Measurements from ENCODE around the gene ZSWIM1. TPM values are rescaled to one million over a fixed set of nuclear protein-coding genes. Genes with fewer than 3 reads are reported as not detected.

Gene ZSWIM1
- total and polyA plus RNA-seq, 2 of the 4 experiments (the other 2 are of a cell fraction) = 4.2 to 10.0 TPM

DNA sequence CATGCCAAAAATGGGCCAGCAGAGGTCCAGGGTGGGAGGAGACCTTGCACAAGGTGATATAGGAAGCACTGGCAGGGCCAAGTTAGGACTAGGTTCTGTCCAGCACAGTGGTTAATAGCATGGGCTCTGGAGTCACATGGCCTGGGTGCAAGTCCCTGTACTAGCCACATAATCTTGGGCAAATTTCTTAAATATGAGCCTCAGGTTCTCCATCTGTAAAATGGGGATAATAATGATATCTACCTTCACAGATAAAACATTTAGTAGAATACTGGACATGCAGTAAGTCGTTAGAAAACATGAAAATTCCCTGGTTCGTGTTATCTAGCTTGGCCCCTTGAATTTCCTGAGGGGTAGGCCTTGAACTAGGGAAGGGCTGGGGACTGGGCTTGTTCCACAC lies 16.3 kb downstream of the ZSWIM1 start:
- CTCF ChIA-PET = no interaction called here
- H2AFZ ChIP-seq (replicated peaks; ENCODE audit: low read length, poor library complexity) = no peak overlapping the region
- H3K36me3 ChIP-seq (ENCODE audit: control insufficient read depth, insufficient read depth, low read length) = peaks cover 64% of the 10 kb centered on the region
- no peak overlapping the region for H3K56ac ChIP-seq (ENCODE audit: extremely low read depth, insufficient read depth, low read length)
- H2BK5ac ChIP-seq (ENCODE audit: low read depth, low read length, poor library complexity, severe bottlenecking) = no peak overlapping the region
- no peak for TF ChIP-seq CHD1 (IDR thresholded peaks at IDR 0.05; ENCODE audit: low read depth, low read length)
- TF ChIP-seq, protein P1, sequence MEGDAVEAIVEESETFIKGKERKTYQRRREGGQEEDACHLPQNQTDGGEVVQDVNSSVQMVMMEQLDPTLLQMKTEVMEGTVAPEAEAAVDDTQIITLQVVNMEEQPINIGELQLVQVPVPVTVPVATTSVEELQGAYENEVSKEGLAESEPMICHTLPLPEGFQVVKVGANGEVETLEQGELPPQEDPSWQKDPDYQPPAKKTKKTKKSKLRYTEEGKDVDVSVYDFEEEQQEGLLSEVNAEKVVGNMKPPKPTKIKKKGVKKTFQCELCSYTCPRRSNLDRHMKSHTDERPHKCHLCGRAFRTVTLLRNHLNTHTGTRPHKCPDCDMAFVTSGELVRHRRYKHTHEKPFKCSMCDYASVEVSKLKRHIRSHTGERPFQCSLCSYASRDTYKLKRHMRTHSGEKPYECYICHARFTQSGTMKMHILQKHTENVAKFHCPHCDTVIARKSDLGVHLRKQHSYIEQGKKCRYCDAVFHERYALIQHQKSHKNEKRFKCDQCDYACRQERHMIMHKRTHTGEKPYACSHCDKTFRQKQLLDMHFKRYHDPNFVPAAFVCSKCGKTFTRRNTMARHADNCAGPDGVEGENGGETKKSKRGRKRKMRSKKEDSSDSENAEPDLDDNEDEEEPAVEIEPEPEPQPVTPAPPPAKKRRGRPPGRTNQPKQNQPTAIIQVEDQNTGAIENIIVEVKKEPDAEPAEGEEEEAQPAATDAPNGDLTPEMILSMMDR (conservative IDR thresholded peaks at IDR 0.05; ENCODE audit: low read depth, low read length) = no peak
- TF ChIP-seq, protein P2, sequence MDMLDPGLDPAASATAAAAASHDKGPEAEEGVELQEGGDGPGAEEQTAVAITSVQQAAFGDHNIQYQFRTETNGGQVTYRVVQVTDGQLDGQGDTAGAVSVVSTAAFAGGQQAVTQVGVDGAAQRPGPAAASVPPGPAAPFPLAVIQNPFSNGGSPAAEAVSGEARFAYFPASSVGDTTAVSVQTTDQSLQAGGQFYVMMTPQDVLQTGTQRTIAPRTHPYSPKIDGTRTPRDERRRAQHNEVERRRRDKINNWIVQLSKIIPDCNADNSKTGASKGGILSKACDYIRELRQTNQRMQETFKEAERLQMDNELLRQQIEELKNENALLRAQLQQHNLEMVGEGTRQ (IDR thresholded peaks at IDR 0.05; ENCODE audit: low read depth, low read length) = no peak
- no peak for TF ChIP-seq MAFK (IDR thresholded peaks at IDR 0.05; ENCODE audit: low read depth, low read length)
- TF ChIP-seq FOS (IDR thresholded peaks at IDR 0.05; ENCODE audit: low read depth, low read length) = no peak
- TF ChIP-seq BHLHE40 (IDR thresholded peaks at IDR 0.05; ENCODE audit: low read depth, low read length) = no peak
- TF ChIP-seq CEBPB (IDR thresholded peaks at IDR 0.05; ENCODE audit: low read depth, low read length) = no peak
- TF ChIP-seq, protein P3, sequence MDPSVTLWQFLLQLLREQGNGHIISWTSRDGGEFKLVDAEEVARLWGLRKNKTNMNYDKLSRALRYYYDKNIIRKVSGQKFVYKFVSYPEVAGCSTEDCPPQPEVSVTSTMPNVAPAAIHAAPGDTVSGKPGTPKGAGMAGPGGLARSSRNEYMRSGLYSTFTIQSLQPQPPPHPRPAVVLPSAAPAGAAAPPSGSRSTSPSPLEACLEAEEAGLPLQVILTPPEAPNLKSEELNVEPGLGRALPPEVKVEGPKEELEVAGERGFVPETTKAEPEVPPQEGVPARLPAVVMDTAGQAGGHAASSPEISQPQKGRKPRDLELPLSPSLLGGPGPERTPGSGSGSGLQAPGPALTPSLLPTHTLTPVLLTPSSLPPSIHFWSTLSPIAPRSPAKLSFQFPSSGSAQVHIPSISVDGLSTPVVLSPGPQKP (IDR thresholded peaks at IDR 0.05; ENCODE audit: borderline replicate concordance, low read depth, low read length) = no peak
- TF ChIP-seq RAD21 (IDR thresholded peaks at IDR 0.05; ENCODE audit: low read length) = no peak
- TF ChIP-seq RFX5 (IDR thresholded peaks at IDR 0.05; ENCODE audit: low read depth, low read length) = no peak
- TF ChIP-seq MXI1 (IDR thresholded peaks at IDR 0.05; ENCODE audit: borderline replicate concordance, low read depth, low read length) = no peak
- TF ChIP-seq MAZ (IDR thresholded peaks at IDR 0.05; ENCODE audit: borderline replicate concordance, low read depth, low read length) = no peak
- no peak for TF ChIP-seq SMC3 (IDR thresholded peaks at IDR 0.05; ENCODE audit: low read depth, low read length)
- TF ChIP-seq POLR2A (IDR thresholded peaks at IDR 0.05; ENCODE audit: low read depth, low read length) = no peak
- no peak for TF ChIP-seq RCOR1 (IDR thresholded peaks at IDR 0.05; ENCODE audit: insufficient replicate concordance, low read length)
- no peak for TF ChIP-seq NFE2L2 (IDR thresholded peaks at IDR 0.05; ENCODE audit: low read depth, low read length)
- WGBS, 2 experiments (ENCODE audit: extremely low coverage in 2 of 2, insufficient read length in 1 of 2) = no CpG with 5 or more reads among the region's 2 CpGs
- H3K9me3 ChIP-seq (ENCODE audit: control insufficient read depth, insufficient read depth, low read length) = no peaks in the 10 kb centered on the region
- H3K14ac ChIP-seq (replicated peaks; ENCODE audit: low read depth, low read length) = no peak overlapping the region
- H3K4me1 ChIP-seq (ENCODE audit: control insufficient read depth, insufficient read depth, low read length) = peaks cover 1% of the 10 kb centered on the region; the same call in 1 of the 2 replicates
- no peak overlapping the region for H3K27ac ChIP-seq (ENCODE audit: insufficient read depth, low read length)
- H3K9me1 ChIP-seq (ENCODE audit: insufficient read depth, low read length) = 0 out of 2 replicates have a peak, but pooled peaks cover 2% of the 10 kb centered on the region
- ATAC-seq (ENCODE audit: low read depth) = no peak
- H4K91ac ChIP-seq (ENCODE audit: insufficient read depth, low read depth, low read length) = no peak overlapping the region
- H2BK15ac ChIP-seq (ENCODE audit: low read depth, low read length) = no peak overlapping the region
- H3K4me2 ChIP-seq (ENCODE audit: low read depth, low read length) = no peak overlapping the region
- H3K79me1 ChIP-seq (ENCODE audit: low read depth in 1 of 2, low read length in 2 of 2) = peaks cover 10 to 26% of the 10 kb centered on the region in 2 experiments
- H2AK9ac ChIP-seq (replicated peaks; ENCODE audit: low read depth, low read length, poor library complexity) = peak overlapping the region; percentile 24
- no peak for DNase-seq
- 0 out of 2 replicates have a peak, but pooled peaks cover 5% of the 10 kb centered on the region for H4K20me1 ChIP-seq (ENCODE audit: insufficient read depth, low read length)
- no peak overlapping the region for H3K18ac ChIP-seq (ENCODE audit: low read depth, low read length)
- POLR2A ChIA-PET (ENCODE audit: unreplicated experiment) = interaction anchor here (1.1 kb wide), 1 partner anchor 8 kb away, joined by 6 read pairs; no protein-coding TSS in a partner anchor
- H2BK120ac ChIP-seq (ENCODE audit: low read depth, low read length) = no peak overlapping the region
- H3K4me3 ChIP-seq (ENCODE audit: insufficient read depth, low read depth, low read length) = no peak overlapping the region
- no peak overlapping the region for H2AK5ac ChIP-seq (ENCODE audit: low read depth, low read length)
- no TSS peak for BruUV-seq (replicated peaks)
- no peak overlapping the region for H3K23ac ChIP-seq (ENCODE audit: low read depth, low read length)
- in situ Hi-C loops (cut with MboI; ENCODE audit: low sequenced_read_pairs) = no loop called here
- intact Hi-C loops (cut with micrococcal nuclease) = no loop called here
- H3K4ac ChIP-seq (ENCODE audit: low read depth, low read length) = no peak overlapping the region
- H4K8ac ChIP-seq (ENCODE audit: low read depth in 2 of 2, low read length in 2 of 2) = no peak overlapping the region
- H3K9ac ChIP-seq (ENCODE audit: low read depth, low read length) = no peak overlapping the region
- no peaks in the 10 kb centered on the region for H3K27me3 ChIP-seq (ENCODE audit: control insufficient read depth, insufficient read depth, low read length)
- dilution Hi-C loops (cut with HindIII; ENCODE audit: low sequenced_read_pairs, unreplicated experiment) = no loop called here
- H4K5ac ChIP-seq (ENCODE audit: low read depth, low read length) = no peak overlapping the region
- H2BK20ac ChIP-seq (ENCODE audit: low read depth, low read length) = no peak overlapping the region
